GM23248 (cell line): Measurements from ENCODE around the gene WDR11.

Experiments used
- EZH2 ChIP-seq: fragments of 200-600 bp; sonication (generic); IDR thresholded peaks from 2 replicates; pipeline ENCODE4 v1.6.1; 2018; ENCODE audit warnings: antibody characterized with exemption, mild to moderate bottlenecking; ENCODE audit not compliant: insufficient read depth, poor library complexity, severe bottlenecking
- EZH2phosphoT487 ChIP-seq: fragments of 200-600 bp; sonication (generic); IDR thresholded peaks from 2 replicates; pipeline ENCODE4 v1.6.1; 2018; ENCODE audit warnings: antibody characterized with exemption, moderate library complexity, mild to moderate bottlenecking, low read depth; ENCODE audit not compliant: insufficient read depth

DNA sequence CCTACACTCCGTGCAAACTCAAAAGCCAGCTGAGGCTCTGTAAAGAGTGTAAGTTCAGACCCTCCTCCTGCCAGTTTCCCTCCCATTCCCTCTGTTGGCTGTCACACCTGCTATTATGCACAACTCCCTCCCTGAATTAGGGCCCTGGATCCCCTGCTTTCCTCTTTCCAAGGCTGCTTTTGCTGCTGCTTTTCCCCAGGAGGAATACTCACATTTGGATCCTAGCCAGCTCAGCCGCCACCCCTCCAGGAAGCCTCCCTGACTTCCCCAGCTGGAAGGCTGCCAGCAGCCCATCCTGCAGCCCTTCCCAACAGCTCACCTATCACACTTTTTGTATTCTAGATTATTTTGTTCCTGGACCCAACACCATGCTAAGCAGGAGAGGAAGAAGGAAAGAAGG, 40.9 kb upstream of the WDR11 start:
- TF ChIP-seq EZH2 (no peak), EZH2phosphoT487 (no peak)
